Measurements from ENCODE around the gene CLMP. TPM values are rescaled to one million over a fixed set of nuclear protein-coding genes. Genes with fewer than 3 reads are reported as not detected.
"Not testable (repeated sequence)": the region's sequence is repeated elsewhere in the genome, so short reads cannot be mapped to it uniquely, and the experiment has no call there.

Gene CLMP
- total and polyA plus RNA-seq, 4 donors, result 12.9 to 33.8 (median 21.4) TPM

GRCh38 chr11:123209591-123209990 is 14.5 kb upstream of the CLMP start:
- Histone ChIP-seq H3K27ac (ENCODE audit: low read depth, low read length) (no peak overlapping the region), H3K9me3 (ENCODE audit: control insufficient read depth, insufficient read depth, low read length) (no peaks in the 10 kb centered on the region), H3K27me3 (ENCODE audit: control insufficient read depth, insufficient read depth, low read length) (no peaks in the 10 kb centered on the region), H3K4me3 (ENCODE audit: low read depth, low read length) (no peak overlapping the region), H3K36me3 (ENCODE audit: control insufficient read depth, insufficient read depth, low read length) (no peaks in the 10 kb centered on the region), H3K4me1 (ENCODE audit: control insufficient read depth, insufficient read depth, low read length) (no peaks in the 10 kb centered on the region)
- DNase-seq (ENCODE audit: low read depth in 4 of 6, low spot score in 6 of 6), result no peak
- 83% methylated on average over 3 of the region's 4 CpGs for WGBS (ENCODE audit: insufficient coverage)

- H3K27ac ChIP-seq (ENCODE audit: low read depth, low read length), result no peak overlapping the region
- WGBS (ENCODE audit: insufficient coverage), result 49% methylated on average over 8 of the region's 10 CpGs
- H3K27me3 ChIP-seq (ENCODE audit: control insufficient read depth, insufficient read depth, low read length), result no peaks in the 10 kb centered on the region
- no peaks in the 10 kb centered on the region for H3K36me3 ChIP-seq (ENCODE audit: control insufficient read depth, insufficient read depth, low read length)
- DNase-seq (ENCODE audit: low read depth in 4 of 6, low spot score in 6 of 6), result peak in 1 of 6 donors; percentile 54
- H3K4me1 ChIP-seq (ENCODE audit: control insufficient read depth, insufficient read depth, low read length), result peaks cover 12% of the 10 kb centered on the region
- H3K9me3 ChIP-seq (ENCODE audit: control insufficient read depth, insufficient read depth, low read length), result no peaks in the 10 kb centered on the region
- H3K4me3 ChIP-seq (ENCODE audit: low read depth, low read length), result no peak overlapping the region
Observed at GRCh38 chr11:123206791-123207434, 11.9 kb upstream of the CLMP start.

DNA sequence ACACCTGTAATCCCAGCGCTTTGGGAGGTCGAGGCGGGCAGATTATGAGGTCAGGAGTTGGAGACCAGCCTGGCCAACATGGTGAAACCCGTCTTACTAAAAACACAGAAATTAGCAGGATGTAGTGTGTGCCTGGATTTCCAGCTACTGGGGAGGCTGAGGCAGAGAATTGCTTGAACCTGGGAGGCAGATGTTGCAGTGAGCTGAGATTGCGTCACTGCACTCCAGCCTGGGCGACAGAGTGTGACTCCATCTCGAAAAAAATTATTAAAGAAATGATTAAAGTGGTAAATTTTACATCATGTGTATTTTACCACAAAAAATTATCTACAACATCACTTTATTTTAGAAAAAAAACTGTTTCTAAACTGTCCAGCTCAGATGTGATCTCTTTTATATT is 11.0 kb upstream of the CLMP start:
- not testable (repeated sequence) for H3K27me3 ChIP-seq (ENCODE audit: control insufficient read depth, insufficient read depth, low read length); H3K27ac ChIP-seq (ENCODE audit: low read depth, low read length)

GRCh38 chr11:123203934-123204333 is 8.9 kb upstream of the CLMP start:
- Histone ChIP-seq H3K27me3 (ENCODE audit: control insufficient read depth, insufficient read depth, low read length) (no peaks in the 10 kb centered on the region), H3K27ac (ENCODE audit: low read depth, low read length) (no peak overlapping the region), H3K36me3 (ENCODE audit: control insufficient read depth, insufficient read depth, low read length) (no peaks in the 10 kb centered on the region), H3K9me3 (ENCODE audit: control insufficient read depth, insufficient read depth, low read length) (no peaks in the 10 kb centered on the region), H3K4me3 (ENCODE audit: low read depth, low read length) (no peak overlapping the region), H3K4me1 (ENCODE audit: control insufficient read depth, insufficient read depth, low read length) (peaks cover 16% of the 10 kb centered on the region)
- WGBS (ENCODE audit: insufficient coverage), result 95% methylated on average over 4 of the region's 6 CpGs
- DNase-seq (ENCODE audit: low read depth in 4 of 6, low spot score in 6 of 6), result no peak

More for the DNA sequence above, 11.0 kb upstream of the CLMP start:
- peaks cover 13% of the 10 kb centered on the region for H3K4me1 ChIP-seq (ENCODE audit: control insufficient read depth, insufficient read depth, low read length)
- DNase-seq (ENCODE audit: low read depth in 4 of 6, low spot score in 6 of 6); H3K4me3 ChIP-seq (ENCODE audit: low read depth, low read length); H3K9me3 ChIP-seq (ENCODE audit: control insufficient read depth, insufficient read depth, low read length); H3K36me3 ChIP-seq (ENCODE audit: control insufficient read depth, insufficient read depth, low read length): not testable (repeated sequence)
- WGBS (ENCODE audit: insufficient coverage), result no CpG with 5 or more reads among the region's 7 CpGs

- no peaks in the 10 kb centered on the region for H3K27me3 ChIP-seq (ENCODE audit: control insufficient read depth, insufficient read depth, low read length)
- no peak overlapping the region for H3K4me3 ChIP-seq (ENCODE audit: low read depth, low read length)
- H3K36me3 ChIP-seq (ENCODE audit: control insufficient read depth, insufficient read depth, low read length), result no peaks in the 10 kb centered on the region
- no peak for DNase-seq (ENCODE audit: low read depth in 4 of 6, low spot score in 6 of 6)
- 100% methylated on average over 2 of the region's 4 CpGs for WGBS (ENCODE audit: insufficient coverage)
- no peak overlapping the region for H3K27ac ChIP-seq (ENCODE audit: low read depth, low read length)
- no peaks in the 10 kb centered on the region for H3K9me3 ChIP-seq (ENCODE audit: control insufficient read depth, insufficient read depth, low read length)
- H3K4me1 ChIP-seq (ENCODE audit: control insufficient read depth, insufficient read depth, low read length), result peaks cover 16% of the 10 kb centered on the region
Observed at GRCh38 chr11:123203471-123203870, 8.4 kb upstream of the CLMP start.

DNA sequence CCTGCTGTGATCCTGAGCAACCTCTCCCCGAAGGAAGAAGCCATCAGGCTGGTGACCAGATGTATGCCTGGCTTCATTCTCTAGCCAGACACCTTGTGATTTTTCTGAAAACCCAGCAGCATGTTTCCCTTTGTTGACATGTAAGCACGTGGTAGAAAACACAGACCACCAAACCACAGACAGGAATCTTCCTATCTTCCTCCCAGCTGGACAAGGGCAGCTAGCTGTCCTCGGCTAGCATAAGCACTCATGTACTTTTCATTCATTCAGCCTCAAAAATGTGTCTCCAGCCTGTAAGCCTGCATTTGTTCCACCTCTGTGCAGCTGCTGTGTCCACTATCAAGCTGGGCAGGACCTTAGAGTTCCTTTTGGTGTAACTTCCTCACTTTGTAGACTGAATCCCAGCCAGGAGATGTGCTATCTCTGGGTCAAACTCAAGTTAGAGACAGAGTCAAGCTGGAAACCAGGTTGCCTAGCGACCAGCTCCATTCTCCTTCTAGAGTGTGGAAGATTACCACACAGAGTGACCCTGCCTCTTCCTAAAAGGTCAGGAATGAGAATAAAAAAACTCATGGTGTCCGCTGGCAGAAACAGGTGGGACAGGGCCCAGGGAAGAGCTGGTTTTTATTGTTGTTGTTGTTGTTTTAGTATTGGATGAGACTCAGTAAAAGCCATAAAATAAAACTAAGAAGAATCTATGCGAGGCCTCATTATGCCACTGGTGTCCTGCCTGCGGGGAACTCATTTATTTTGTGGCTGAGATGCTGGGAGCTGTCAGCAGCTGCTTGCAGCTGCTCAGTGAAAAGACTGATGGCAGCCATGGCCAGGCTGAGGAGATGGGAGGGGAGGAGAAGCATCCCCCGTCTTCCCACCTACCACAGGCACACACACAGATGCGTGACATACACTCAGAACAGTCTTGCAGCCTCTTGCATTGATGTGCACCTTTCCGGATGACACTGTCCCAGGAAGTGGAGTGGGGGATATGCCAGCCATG is 7.4 kb upstream of the CLMP start:
- WGBS (ENCODE audit: insufficient coverage), result 17% methylated on average over 4 of the region's 10 CpGs
- peak in 2 of 6 donors; percentile 68 to 84 for DNase-seq (ENCODE audit: low read depth in 4 of 6, low spot score in 6 of 6)
- Histone ChIP-seq H3K4me3 (ENCODE audit: low read depth, low read length) (no peak overlapping the region), H3K4me1 (ENCODE audit: control insufficient read depth, insufficient read depth, low read length) (peaks cover 16% of the 10 kb centered on the region), H3K36me3 (ENCODE audit: control insufficient read depth, insufficient read depth, low read length) (no peaks in the 10 kb centered on the region), H3K9me3 (ENCODE audit: control insufficient read depth, insufficient read depth, low read length) (no peaks in the 10 kb centered on the region), H3K27me3 (ENCODE audit: control insufficient read depth, insufficient read depth, low read length) (no peaks in the 10 kb centered on the region), H3K27ac (ENCODE audit: low read depth, low read length) (no peak overlapping the region)

DNA sequence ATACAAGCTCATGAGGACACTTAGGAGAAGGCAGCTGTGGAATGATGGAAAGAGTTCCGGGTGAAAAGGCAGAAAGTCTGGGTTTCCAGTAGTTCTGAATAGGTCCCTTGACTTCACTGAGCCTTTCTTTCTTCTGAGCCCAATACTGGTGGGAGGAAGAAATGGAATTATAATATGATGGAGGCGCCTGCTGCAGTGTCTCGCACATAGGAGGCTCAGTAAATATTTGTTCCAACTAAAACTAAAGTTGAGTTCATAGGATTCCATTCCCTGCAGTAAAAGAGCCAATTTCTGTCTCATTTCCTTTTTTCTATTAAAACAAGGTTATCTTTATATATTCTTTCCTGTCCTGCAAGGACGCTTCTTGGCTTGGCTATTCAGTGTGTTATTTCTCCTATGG is 5.2 kb upstream of the CLMP start:
- WGBS (ENCODE audit: insufficient coverage), result 63% methylated on average over 2 of the region's 4 CpGs
- Histone ChIP-seq H3K9me3 (ENCODE audit: control insufficient read depth, insufficient read depth, low read length) (no peaks in the 10 kb centered on the region), H3K36me3 (ENCODE audit: control insufficient read depth, insufficient read depth, low read length) (no peaks in the 10 kb centered on the region), H3K4me3 (ENCODE audit: low read depth, low read length) (no peak overlapping the region), H3K27ac (ENCODE audit: low read depth, low read length) (no peak overlapping the region), H3K27me3 (ENCODE audit: control insufficient read depth, insufficient read depth, low read length) (peaks cover 19% of the 10 kb centered on the region), H3K4me1 (ENCODE audit: control insufficient read depth, insufficient read depth, low read length) (peaks cover 29% of the 10 kb centered on the region)
- no peak for DNase-seq (ENCODE audit: low read depth in 4 of 6, low spot score in 6 of 6)

- no peak overlapping the region for H3K4me3 ChIP-seq (ENCODE audit: low read depth, low read length)
- H3K27ac ChIP-seq (ENCODE audit: low read depth, low read length), result no peak overlapping the region
- WGBS (ENCODE audit: insufficient coverage), result 84% methylated on average over 3 of the region's 4 CpGs
- H3K4me1 ChIP-seq (ENCODE audit: control insufficient read depth, insufficient read depth, low read length), result peaks cover 35% of the 10 kb centered on the region
- no peak for DNase-seq (ENCODE audit: low read depth in 4 of 6, low spot score in 6 of 6)
- no peaks in the 10 kb centered on the region for H3K36me3 ChIP-seq (ENCODE audit: control insufficient read depth, insufficient read depth, low read length)
- peaks cover 35% of the 10 kb centered on the region for H3K27me3 ChIP-seq (ENCODE audit: control insufficient read depth, insufficient read depth, low read length)
- H3K9me3 ChIP-seq (ENCODE audit: control insufficient read depth, insufficient read depth, low read length), result no peaks in the 10 kb centered on the region
Observed at GRCh38 chr11:123197711-123198110, 2.7 kb upstream of the CLMP start.

GRCh38 chr11:123196060-123196714 is 1.1 kb upstream of the CLMP start:
- Histone ChIP-seq H3K4me3 (ENCODE audit: low read depth, low read length) (no peak overlapping the region), H3K36me3 (ENCODE audit: control insufficient read depth, insufficient read depth, low read length) (no peaks in the 10 kb centered on the region), H3K4me1 (ENCODE audit: control insufficient read depth, insufficient read depth, low read length) (peaks cover 26% of the 10 kb centered on the region), H3K27ac (ENCODE audit: low read depth, low read length) (peak overlapping the region; percentile 74), H3K9me3 (ENCODE audit: control insufficient read depth, insufficient read depth, low read length) (no peaks in the 10 kb centered on the region), H3K27me3 (ENCODE audit: control insufficient read depth, insufficient read depth, low read length) (peaks cover 37% of the 10 kb centered on the region)
- WGBS (ENCODE audit: insufficient coverage), result 37% methylated on average over 34 of the region's 34 CpGs
- DNase-seq (ENCODE audit: low read depth in 4 of 6, low spot score in 6 of 6), result peak in 1 of 6 donors; percentile 55

All from spinal cord (tissue), 10 donors.